Stimulated activated CD4-positive, alpha-beta T cell treated with anti-CD3 and anti-CD28 coated beads, Interleukin-4, amount 100 ng/mL, for 4 hours (primary cell): ENCODE measurements around the gene UPK1B.

Source experiments
- DNase-seq, 2 experiments: peaks; one replicate each; pipeline ENCODE4 v3.0.0-alpha.2; 2020

The UPK1B gene

GRCh38 chr3:119177321-119177720 is 3.9 kb downstream of the UPK1B start:
- no peak for DNase-seq

GRCh38 chr3:119181765-119182164 is 8.4 kb downstream of the UPK1B start:
- DNase-seq, result no peak

- no peak for DNase-seq
Observed at GRCh38 chr3:119184111-119184510, 10.7 kb downstream of the UPK1B start.

GRCh38 chr3:119184796-119185570 is 11.6 kb downstream of the UPK1B start:
- no peak for DNase-seq

GRCh38 chr3:119187266-119187665 is 13.9 kb downstream of the UPK1B start:
- DNase-seq, result no peak

GRCh38 chr3:119191800-119192199 is 18.4 kb downstream of the UPK1B start:
- no peak for DNase-seq

- DNase-seq, result no peak
Observed at GRCh38 chr3:119194237-119195150, 21.1 kb downstream of the UPK1B start.

- DNase-seq, result no peak
Observed at GRCh38 chr3:119195151-119195476, 21.7 kb downstream of the UPK1B start.

- no peak for DNase-seq
Observed at GRCh38 chr3:119195911-119196310, 22.5 kb downstream of the UPK1B start.

GRCh38 chr3:119205209-119205608 is 31.8 kb downstream of the UPK1B start:
- peak in 1 of 2 experiments; percentile 9 for DNase-seq

- no peak for DNase-seq
Observed at GRCh38 chr3:119205685-119206084, 32.3 kb downstream of the UPK1B start.

GRCh38 chr3:119206611-119207511 is 33.5 kb downstream of the UPK1B start:
- DNase-seq, result no peak

- DNase-seq, result no peak
Observed at GRCh38 chr3:119207512-119207875, 34.1 kb downstream of the UPK1B start.

GRCh38 chr3:119211193-119211592 is 37.8 kb downstream of the UPK1B start:
- DNase-seq, result no peak

GRCh38 chr3:119211803-119212202 is 38.4 kb downstream of the UPK1B start:
- no peak for DNase-seq

- peak in 1 of 2 experiments; percentile 37 for DNase-seq
Observed at GRCh38 chr3:119219069-119219468, 45.7 kb downstream of the UPK1B start.

- DNase-seq, result no peak
Observed at GRCh38 chr3:119220198-119220597, 46.8 kb downstream of the UPK1B start.

GRCh38 chr3:119220970-119221667 is 47.7 kb downstream of the UPK1B start:
- DNase-seq, result no peak

- DNase-seq, result no peak
Observed at GRCh38 chr3:119221779-119222320, 48.5 kb downstream of the UPK1B start.

GRCh38 chr3:119222391-119222790 is 49.0 kb downstream of the UPK1B start:
- no peak for DNase-seq

GRCh38 chr3:119223511-119223910 is 50.1 kb downstream of the UPK1B start:
- no peak for DNase-seq

GRCh38 chr3:119225121-119225520 is 51.7 kb downstream of the UPK1B start:
- DNase-seq, result no peak
